GM19397 (cell line): ENCODE data around the gene CAMSAP1.

ENCODE experiments used
- ATAC-seq: cut with Tn5 transposase; IDR thresholded peaks from one replicate; pipeline ENCODE4 v1.9.1; 2021; ENCODE audit warnings: mild to moderate bottlenecking, moderate library complexity; ENCODE audit not compliant: unreplicated experiment

CAMSAP1 gene

GRCh38 chr9:135794361-135794885 lies 112.9 kb downstream of the CAMSAP1 start:
- ATAC-seq, result no peak

GRCh38 chr9:135794057-135794335 lies 113.3 kb downstream of the CAMSAP1 start:
- ATAC-seq, result no peak

DNA sequence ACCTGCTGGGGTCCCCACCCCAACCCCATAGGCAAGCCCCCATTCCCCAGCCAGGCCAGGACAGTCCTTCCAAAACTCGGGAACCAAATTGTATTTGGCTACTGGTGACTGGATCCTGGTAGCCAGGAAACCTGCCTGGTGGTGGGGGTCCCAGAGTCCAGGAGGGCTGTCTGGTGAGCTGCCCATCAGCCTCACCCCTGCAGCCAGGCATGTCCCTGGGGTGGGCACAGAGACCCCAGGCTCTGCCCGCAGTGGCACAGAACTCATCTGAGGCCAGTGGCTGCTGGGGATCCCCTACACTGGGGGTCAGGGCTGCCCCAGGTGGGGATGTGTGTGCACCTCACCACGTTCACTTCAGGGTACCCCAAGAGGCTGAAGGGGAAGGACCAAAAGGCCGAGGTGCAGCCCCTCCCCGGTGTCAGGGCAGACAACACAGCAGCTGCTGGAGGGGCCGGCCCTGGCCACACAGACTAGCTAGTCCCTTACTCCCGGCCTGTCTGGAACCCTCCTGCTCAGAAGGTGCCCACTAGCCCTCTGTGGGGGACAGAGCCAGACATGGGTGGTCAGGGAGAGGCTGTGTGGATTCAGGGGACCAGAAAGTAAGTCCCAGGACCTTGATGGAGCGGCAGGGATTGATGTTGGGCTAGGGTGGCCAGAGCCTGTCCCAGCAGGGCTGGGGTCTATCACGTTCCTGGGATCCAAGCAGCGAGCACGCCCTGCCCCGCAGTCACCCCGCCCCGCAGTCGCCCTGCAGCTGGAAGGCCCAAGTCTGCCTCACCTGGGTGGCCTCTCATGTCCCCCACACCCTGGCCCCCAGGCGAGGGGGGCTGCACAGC lies 113.9 kb downstream of the CAMSAP1 start:
- ATAC-seq, result no peak

- no peak for ATAC-seq
Observed at GRCh38 chr9:135792268-135793128, 114.8 kb downstream of the CAMSAP1 start.

DNA sequence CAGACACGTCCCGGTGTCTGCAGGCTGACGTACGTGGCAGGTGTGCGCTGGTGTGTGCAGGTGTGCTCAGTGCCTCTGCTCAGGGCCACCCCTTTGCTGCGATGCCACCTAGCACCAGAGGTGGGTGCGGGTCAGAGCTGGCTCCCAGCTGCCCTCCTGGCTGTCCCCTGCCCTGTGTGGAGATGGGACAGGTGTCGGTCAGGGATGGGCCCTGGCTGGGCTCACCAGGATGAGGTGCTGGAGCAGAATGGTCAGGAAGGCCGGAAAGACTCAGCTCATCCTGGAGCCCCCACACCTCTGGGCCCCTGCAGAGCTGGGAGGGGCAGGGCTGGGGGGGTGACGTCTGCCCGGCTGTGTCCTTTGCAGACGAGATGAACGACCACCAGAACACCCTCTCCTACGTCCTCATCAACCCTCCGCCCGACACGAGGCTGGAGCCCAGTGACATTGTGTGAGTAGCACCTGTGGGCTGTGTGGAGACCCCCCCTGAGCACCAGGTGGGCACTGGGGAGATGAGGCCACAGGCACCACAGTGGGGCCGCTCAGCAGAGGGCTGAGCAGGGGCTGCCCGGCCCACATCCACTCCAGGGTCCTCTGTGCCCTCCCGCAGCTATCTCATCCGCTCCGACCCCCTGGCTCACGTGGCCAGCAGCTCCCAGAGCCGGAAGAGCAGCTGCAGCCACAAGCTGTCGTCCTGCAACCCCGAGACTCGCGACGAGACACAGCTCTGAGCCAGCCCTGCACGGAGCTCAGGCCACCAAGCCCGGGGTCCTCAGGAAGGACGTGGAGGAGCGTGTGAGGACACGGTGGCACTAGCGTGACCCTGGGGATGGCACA lies 115.7 kb downstream of the CAMSAP1 start:
- no peak for ATAC-seq

GRCh38 chr9:135790850-135791249 lies 116.5 kb downstream of the CAMSAP1 start:
- ATAC-seq, result no peak

GRCh38 chr9:135790356-135790755 lies 117.0 kb downstream of the CAMSAP1 start:
- no peak for ATAC-seq

- ATAC-seq, result no peak
Observed at GRCh38 chr9:135789838-135790291, 117.5 kb downstream of the CAMSAP1 start.

DNA sequence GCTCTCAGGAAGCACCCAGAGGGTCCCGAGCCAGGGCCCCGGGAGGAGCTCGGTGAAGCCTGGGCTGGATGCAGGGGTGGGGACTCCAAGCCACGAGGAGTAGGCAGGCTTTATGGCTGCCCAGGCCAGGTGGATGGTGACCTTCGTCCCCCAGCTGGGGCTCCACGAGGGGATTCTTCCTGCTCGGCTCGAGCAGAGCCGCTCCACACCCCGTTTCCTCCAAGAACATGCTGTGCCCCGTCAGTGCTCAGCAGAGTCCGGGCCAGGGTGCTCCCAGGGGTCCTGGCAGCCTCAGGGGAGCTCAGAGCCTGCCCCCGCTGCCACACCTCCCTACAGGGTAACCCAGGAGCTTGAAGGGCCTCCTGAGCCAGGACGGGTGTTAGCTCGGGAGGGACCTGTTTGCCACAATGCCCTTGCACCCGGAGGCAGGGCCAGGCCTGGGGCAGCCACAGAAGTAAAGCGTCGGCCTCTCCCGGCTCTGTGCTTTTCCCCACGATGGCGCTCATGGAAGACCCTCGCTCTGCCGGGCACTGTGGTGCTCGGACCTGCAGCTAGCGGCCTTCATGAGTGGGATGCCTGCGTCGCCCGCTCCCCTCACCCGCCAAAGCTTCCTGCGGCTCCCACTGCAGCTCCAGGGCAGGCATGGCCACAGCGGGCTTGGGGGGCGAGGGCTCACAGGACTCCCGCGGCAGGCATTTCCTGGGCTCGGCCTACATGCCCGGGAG lies 118.6 kb downstream of the CAMSAP1 start:
- no peak for ATAC-seq

DNA sequence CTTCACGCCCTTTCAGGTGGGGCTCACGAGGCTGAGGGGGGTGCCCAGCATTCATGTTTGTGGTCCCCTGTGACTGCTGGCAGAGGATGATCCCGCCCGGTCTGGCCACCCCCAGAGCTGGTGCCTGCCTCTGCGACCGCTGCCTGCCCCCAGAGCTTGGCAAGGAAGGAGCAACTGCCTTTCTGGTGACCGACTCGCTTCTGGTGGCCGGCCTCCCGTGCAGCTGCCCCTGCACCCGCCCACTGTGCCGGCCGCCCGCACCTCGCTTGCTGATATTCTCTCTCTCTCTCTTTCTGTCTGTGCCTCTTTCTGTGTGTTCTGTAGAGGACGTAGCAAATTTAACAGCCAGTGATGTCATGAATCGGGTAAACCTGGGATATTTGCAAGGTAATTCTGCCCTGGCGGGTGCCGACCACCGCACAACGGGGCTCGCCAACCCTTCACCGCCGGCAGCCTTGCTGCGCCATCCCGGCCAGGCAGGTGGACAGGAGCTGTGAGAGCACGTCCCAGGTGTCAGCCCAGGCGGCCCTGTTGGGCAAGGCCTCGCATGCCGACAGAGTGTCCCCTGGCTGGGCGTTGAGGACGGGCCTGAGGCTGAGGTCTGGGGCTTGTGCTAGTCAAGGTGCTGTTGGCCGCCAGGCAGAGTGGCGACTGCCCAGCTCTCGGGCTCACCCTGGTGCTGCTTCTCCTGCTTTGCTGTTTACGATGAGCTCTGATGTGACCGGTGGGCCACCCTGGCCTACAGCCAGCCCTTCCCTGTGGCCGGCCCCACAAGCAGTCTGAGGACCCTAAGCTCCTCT lies 119.4 kb downstream of the CAMSAP1 start:
- no peak for ATAC-seq

GRCh38 chr9:135787317-135787716 lies 120.0 kb downstream of the CAMSAP1 start:
- no peak for ATAC-seq

- no peak for ATAC-seq
Observed at GRCh38 chr9:135786146-135786690, 121.1 kb downstream of the CAMSAP1 start.

GRCh38 chr9:135785013-135785575 lies 122.3 kb downstream of the CAMSAP1 start:
- ATAC-seq, result no peak

- no peak for ATAC-seq
Observed at GRCh38 chr9:135783540-135784245, 123.7 kb downstream of the CAMSAP1 start.

DNA sequence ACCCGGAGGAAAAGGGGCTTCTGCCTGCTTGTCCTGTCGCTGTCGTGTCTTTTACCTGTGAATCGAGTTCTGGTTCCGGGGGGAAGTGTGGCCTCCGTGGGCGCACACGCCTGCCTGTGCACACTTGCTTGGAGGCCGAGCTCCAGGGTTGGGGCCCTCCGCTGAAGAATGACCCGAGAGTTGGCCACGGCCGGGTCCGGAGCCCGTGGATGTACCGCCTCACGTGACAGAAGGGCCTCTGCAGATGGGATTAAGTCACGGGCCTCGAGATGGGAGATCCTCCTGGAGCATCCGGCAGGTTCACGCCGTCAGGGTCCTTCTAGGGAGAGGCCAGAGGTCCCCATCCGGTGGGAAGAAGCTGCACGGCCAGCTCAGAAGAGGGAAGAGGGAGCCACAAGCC lies 124.4 kb downstream of the CAMSAP1 start:
- ATAC-seq, result no peak

DNA sequence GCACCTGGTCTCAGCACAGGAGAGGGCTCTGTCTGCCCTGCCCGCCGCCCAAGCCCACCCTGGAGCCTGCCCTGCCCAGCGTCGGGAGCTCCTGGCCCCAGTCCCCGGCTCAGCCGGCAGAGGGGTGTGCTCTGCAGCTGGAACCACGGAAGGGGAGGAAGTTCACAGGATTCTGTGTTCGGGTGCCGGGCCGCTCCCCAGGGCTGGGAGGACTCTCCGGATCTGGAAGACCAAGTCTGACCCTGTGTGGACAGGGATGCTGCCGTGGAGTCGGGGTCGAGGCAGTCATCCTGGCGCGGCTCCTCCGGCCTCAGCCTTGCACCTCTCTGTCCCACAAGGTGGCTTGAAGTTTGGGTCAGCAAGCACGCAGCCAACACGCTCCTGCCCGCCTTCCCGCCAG lies 126.7 kb downstream of the CAMSAP1 start:
- no peak for ATAC-seq

DNA sequence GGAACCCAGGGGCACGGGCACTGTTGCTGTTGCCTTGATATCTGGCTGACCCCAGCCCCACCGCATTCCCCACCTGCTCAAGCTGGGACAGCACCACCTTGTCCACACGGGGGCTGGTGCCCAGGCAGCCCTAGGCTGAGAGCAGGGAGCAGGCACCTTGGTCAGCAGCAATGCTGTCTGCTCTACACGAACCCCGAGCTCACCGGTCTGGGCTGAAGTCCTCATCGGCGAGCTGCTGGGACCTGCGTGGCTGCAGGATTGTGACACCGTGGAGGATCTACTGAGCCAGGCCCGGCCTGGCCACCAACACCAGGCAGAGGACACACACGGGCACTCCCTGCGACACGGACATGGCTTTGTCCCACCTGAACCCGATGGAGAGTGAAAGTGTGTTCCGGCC lies 127.3 kb downstream of the CAMSAP1 start:
- no peak for ATAC-seq

DNA sequence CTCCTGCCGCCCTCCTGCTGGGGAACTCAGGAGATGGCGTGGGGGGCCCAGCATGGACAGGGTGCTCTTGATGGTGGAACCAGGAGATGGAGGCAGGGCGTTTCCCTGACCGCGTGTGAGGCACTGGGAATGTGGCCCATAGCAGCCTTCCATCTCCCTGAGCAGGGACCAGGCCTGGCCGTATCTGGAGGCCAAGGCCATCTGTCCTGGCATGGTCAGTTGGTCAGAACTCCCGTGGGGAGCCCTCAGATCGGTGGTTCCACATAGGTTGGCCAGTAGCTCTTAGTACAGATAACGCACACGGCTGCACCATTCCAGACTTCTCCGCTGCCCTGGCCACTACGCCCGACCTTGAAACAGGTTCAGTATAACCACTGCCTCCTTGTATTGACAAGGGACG lies 127.8 kb downstream of the CAMSAP1 start:
- ATAC-seq, result no peak
